Mucosa of rectum (tissue), 2 donors: Measurements from ENCODE around the gene RALGPS2.

Source experiments
- H3K27ac ChIP-seq, 2 donors: one replicate each; pipeline ENCODE4 v1.7.0; 2013; ENCODE audit warnings: inconsistent platforms in 2 of 2, low read depth in 2 of 2, low read length in 2 of 2
- H3K27me3 ChIP-seq, 2 donors: one replicate each; pipeline ENCODE4 v1.7.0; 2013; ENCODE audit warnings: low read length in 2 of 2; ENCODE audit not compliant: control insufficient read depth in 2 of 2, insufficient read depth in 2 of 2
- H3K36me3 ChIP-seq, 2 donors: one replicate each; pipeline ENCODE4 v1.7.0; 2013; ENCODE audit warnings: low read length in 2 of 2; ENCODE audit not compliant: control insufficient read depth in 2 of 2, insufficient read depth in 2 of 2
- H3K4me1 ChIP-seq, 2 donors: one replicate each; pipeline ENCODE4 v1.7.0; 2013; ENCODE audit warnings: low read length in 2 of 2, mild to moderate bottlenecking in 1 of 2; ENCODE audit not compliant: control insufficient read depth in 2 of 2, insufficient read depth in 2 of 2
- H3K4me3 ChIP-seq, 2 donors: one replicate each; pipeline ENCODE4 v1.7.0; 2013; ENCODE audit warnings: low read length in 2 of 2
- H3K9ac ChIP-seq, 2 donors: one replicate each; pipeline ENCODE4 v1.7.0; 2013; ENCODE audit warnings: low read length in 2 of 2, low read depth in 1 of 2, mild to moderate bottlenecking in 1 of 2
- H3K9me3 ChIP-seq, 2 donors: one replicate each; pipeline ENCODE4 v1.7.0; 2013; ENCODE audit warnings: low read length in 2 of 2; ENCODE audit not compliant: control insufficient read depth in 2 of 2
- donor health status: healthy.
- donor health status: Normal muscosa, but diverticular disease.

Gene RALGPS2

DNA sequence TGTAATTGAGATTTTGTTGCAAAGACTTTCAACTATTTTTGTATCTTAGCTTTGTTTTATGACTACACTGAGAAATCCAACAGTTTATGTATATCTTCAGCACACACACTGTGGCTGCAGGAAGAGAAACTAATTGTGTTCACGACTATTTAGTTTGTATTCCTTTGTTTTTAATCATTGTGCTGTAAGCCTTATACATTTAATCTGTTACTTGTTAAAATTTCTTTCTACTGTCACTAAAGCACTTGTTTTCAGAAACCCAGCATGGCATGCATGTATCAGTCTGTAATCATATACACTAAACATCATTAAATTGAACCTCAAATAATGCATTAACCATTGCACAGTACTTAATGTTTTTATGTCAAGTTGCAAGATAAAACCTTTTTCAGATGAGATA lies 145.2 kb downstream of the RALGPS2 start:
- Histone ChIP-seq H3K27ac (no peak overlapping the region), H3K4me3 (peak overlapping the region; percentile 56 to 65), H3K27me3 (no peaks in the 10 kb centered on the region), H3K4me1 (peaks cover 6 to 26% of the 10 kb centered on the region in 2 donors), H3K9me3 (no peaks in the 10 kb centered on the region), H3K36me3 (no peaks in the 10 kb centered on the region), H3K9ac (no peak overlapping the region)

DNA sequence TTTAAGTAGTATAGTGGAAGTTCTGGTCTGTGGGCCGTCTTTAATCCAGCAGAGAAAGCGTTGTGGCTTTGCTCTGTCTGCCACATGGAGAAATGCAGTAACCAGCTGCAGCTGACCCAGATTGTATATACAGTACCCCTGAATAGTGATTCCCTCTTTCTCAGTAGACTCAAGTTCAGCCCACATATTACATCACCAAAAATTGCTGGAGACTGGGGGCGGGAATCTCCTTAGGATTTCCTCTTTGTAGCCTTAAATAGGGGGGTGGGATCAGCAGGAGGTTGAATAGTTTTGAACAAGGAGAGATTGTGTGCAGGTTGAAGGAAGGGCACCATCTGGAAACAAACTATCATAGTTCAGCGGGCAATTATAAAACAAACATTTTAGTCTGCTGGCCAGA lies 145.9 kb downstream of the RALGPS2 start, which contains the start of gene ANGPTL1:
Gene ANGPTL1 (minus strand): TSS at position 134 of the 400 bp plus-strand sequence. CDS start 5,301 bp downstream, outside the sequence.
- H3K27ac ChIP-seq: peak within 1 kb of the TSS; percentile 19 to 56
- no peaks in the 10 kb centered on the region for H3K36me3 ChIP-seq
- H3K27me3 ChIP-seq: no peaks in the 10 kb centered on the region
- peaks cover 6 to 26% of the 10 kb centered on the region in 2 donors for H3K4me1 ChIP-seq
- no peaks in the 10 kb centered on the region for H3K9me3 ChIP-seq
- H3K9ac ChIP-seq: peak within 1 kb of the TSS; percentile 5 to 19
- peak within 1 kb of the TSS; percentile 56 to 65 for H3K4me3 ChIP-seq

DNA sequence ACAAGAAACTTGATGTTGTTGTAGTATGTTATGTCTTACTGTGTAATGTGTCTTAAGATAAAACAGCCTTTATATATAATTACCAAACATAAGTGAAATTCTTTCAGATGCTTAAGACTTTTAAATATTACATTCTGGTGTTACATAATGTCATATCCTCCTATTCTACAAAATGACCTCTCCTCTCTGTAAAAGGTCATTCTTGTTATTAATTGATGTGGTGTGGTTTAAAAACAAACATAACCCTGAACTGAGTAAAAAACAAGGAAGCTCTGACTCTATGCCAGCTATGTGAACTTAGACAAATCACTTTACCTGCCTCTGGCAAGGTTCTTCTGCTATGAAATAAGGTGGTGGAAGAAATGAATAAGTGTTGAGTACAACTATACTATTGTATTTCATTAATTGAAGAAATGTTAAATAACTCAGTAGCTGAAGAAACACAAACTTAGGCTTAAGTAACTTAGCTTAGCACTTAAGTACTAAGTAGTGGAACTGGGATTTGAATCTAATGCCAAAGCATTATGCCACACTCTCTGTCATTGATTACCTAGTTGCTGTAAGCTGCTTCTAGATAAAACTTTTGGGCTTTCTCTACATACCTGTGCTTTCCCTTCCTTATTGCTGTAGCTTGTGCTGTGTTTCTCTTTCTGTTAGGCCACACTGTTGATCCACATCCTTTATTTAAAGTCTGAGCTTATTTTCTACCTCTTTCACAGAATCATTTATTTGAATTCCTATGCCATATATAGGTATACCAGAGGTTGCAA lies 146.7 kb downstream of the RALGPS2 start:
- no peaks in the 10 kb centered on the region for H3K36me3 ChIP-seq
- no peak overlapping the region for H3K4me3 ChIP-seq
- H3K9me3 ChIP-seq: no peaks in the 10 kb centered on the region
- H3K27ac ChIP-seq: peak overlapping the region; percentile 19 to 44
- peak overlapping the region in 1 of 2 donors; percentile 5 for H3K9ac ChIP-seq
- no peaks in the 10 kb centered on the region for H3K27me3 ChIP-seq
- H3K4me1 ChIP-seq: peaks cover 6 to 26% of the 10 kb centered on the region in 2 donors

DNA sequence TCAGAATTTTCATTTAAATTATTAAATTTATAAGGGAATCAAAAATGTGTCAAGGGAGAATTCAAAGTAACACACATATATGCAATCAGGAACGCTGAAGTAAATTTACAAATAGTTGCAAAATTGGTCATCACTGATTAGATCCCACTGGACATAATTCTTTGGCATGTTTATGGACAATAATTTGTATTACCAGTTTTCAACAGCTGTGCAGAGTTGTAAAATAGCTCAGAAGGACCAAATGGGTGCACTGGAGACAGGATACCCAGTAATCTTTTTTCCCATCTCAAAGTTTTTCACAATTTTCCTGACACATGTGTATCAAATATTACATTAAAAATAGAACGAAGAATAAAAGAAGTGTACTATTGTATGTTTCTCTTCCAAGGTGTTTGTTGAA lies 149.9 kb downstream of the RALGPS2 start:
- H3K27ac ChIP-seq: no peak overlapping the region
- peaks cover 2 to 17% of the 10 kb centered on the region in 2 donors for H3K4me1 ChIP-seq
- H3K9ac ChIP-seq: no peak overlapping the region
- no peak overlapping the region for H3K4me3 ChIP-seq
- H3K9me3 ChIP-seq: no peaks in the 10 kb centered on the region
- no peaks in the 10 kb centered on the region for H3K27me3 ChIP-seq
- H3K36me3 ChIP-seq: no peaks in the 10 kb centered on the region

DNA sequence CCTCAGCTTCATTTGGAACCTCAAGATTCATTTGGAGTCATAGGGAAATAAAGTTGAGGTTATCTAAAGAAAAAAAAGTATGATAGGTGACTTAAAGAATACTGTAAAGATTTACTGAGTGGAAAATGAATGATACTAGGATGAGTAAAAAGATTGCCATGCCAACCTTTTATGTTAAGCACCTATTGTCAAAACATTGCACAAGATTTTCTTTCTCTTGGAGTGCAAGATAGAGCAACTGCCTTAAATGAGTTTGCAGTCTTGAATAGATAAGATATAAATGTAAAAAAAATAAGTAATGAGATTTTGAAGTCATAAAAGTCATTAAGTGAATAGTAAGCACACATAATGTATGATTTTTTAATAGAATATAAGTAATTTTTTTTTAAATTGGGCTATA lies 150.9 kb downstream of the RALGPS2 start:
- no peak overlapping the region for H3K4me3 ChIP-seq
- H3K9me3 ChIP-seq: no peaks in the 10 kb centered on the region
- H3K27me3 ChIP-seq: no peaks in the 10 kb centered on the region
- peaks cover 0 to under 1% of the 10 kb centered on the region in 2 donors for H3K36me3 ChIP-seq
- no peak overlapping the region for H3K9ac ChIP-seq
- no peak overlapping the region for H3K27ac ChIP-seq
- H3K4me1 ChIP-seq: peaks cover 2 to 15% of the 10 kb centered on the region in 2 donors

DNA sequence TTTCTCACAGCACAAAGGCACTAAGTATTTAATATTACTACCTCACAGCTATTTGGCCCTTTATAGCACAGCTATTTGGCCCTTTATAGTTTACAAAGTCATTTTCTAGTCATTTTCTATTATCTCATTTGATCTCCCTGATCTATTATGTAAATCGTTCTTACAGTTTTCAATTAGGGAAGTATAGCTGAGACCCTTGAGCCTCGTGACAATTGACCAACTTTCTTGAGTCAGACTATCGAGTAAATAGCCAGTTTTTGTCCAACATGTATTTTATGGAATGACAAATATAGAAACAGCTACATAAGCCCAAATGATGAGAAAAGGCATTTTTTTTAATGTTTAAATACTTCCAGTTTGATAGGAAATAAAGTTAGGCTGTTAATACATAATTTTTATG lies 152.9 kb downstream of the RALGPS2 start:
- Histone ChIP-seq H3K27ac (no peak overlapping the region), H3K9me3 (no peaks in the 10 kb centered on the region), H3K9ac (no peak overlapping the region), H3K4me3 (no peak overlapping the region), H3K36me3 (peaks cover 3 to 4% of the 10 kb centered on the region in 2 donors), H3K27me3 (no peaks in the 10 kb centered on the region), H3K4me1 (no peaks in the 10 kb centered on the region)

DNA sequence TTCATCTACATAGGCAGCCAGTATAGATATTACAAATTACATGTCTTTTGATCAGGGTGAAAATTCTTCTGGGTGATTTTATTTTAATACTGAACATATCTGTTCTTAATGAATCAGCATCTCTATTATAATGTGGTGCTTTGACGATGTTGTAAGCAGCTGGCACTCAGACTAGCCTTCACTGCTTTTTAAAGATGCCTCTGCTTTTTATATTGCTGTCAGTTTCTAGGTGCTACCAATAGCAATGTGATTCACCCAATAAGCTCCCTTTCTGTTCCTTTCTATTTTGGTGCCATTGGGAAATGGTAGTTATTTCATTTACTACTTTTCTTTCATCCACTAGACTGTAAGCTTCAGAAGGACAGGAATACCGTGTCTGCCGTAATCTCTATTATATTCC lies 156.9 kb downstream of the RALGPS2 start:
- H3K27me3 ChIP-seq: no peaks in the 10 kb centered on the region
- no peak overlapping the region for H3K27ac ChIP-seq
- no peaks in the 10 kb centered on the region for H3K9me3 ChIP-seq
- no peak overlapping the region for H3K9ac ChIP-seq
- no peaks in the 10 kb centered on the region for H3K4me1 ChIP-seq
- no peak overlapping the region for H3K4me3 ChIP-seq
- H3K36me3 ChIP-seq: peaks cover 6 to 7% of the 10 kb centered on the region in 2 donors

DNA sequence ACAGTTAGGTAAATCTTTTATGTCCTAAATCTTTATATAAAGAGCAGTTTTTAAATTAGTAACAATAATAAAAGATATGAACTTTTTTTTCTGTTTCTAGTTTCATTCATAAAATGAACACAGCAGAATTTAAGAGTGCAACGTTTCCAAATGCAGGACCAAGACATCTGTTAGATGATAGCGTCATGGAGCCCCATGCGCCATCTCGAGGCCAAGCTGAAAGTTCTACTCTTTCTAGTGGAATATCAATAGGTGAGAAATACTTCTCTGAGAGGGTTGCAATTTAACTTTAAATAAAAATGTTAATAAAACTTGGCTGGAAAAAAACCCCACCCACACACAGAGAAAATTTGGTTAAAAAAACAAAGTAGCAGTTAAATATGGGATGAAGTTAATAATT lies 160.8 kb downstream of the RALGPS2 start:
- Histone ChIP-seq H3K36me3 (peaks cover 6 to 16% of the 10 kb centered on the region in 2 donors), H3K9me3 (no peaks in the 10 kb centered on the region), H3K27ac (no peak overlapping the region), H3K4me1 (no peaks in the 10 kb centered on the region), H3K4me3 (no peak overlapping the region), H3K9ac (no peak overlapping the region), H3K27me3 (no peaks in the 10 kb centered on the region)

DNA sequence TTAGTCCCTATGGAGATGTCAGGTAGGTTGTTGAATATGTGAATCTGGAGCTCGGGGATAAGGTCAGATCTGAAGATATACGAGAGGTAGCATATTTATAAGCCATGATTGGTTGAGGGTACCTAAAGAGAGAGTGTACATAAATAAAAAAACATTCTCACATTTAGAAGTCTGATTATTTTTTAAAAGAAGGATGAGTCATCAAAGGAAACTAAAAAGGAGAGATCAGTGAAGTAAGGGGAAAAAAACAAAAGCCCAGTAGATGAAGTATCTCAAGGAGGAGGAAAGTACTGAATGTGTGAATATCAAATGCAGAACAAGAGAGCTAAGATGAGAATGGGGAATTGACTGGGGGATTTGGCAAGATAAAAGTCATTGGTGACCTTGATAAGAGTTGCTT lies 161.5 kb downstream of the RALGPS2 start:
- Histone ChIP-seq H3K9me3 (no peaks in the 10 kb centered on the region), H3K9ac (no peak overlapping the region), H3K27me3 (no peaks in the 10 kb centered on the region), H3K27ac (no peak overlapping the region), H3K4me1 (no peaks in the 10 kb centered on the region), H3K4me3 (no peak overlapping the region), H3K36me3 (peaks cover 3 to 13% of the 10 kb centered on the region in 2 donors)

DNA sequence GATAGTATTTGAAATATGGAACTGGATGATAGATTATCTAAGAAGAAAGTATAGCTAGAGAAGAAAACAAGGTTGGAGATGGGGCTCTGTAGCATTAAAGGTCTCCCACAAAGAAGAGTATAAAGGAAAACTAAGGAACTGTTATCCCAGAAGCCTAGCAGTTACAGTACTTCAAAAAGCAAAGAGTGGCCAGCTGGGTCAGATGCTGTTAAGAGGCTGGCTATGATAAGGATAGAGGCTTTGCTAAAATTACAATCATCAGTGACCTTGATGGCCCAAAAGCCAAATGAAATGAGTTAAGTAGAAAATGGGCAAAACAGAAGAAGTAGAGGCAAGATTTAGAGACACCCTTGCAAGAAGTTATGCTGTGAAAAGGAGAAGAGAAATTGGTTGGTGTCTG lies 170.9 kb downstream of the RALGPS2 start:
- no peaks in the 10 kb centered on the region for H3K9me3 ChIP-seq
- H3K4me3 ChIP-seq: no peak overlapping the region
- no peaks in the 10 kb centered on the region for H3K4me1 ChIP-seq
- H3K27ac ChIP-seq: no peak overlapping the region
- H3K9ac ChIP-seq: no peak overlapping the region
- H3K36me3 ChIP-seq: peaks cover 16% of the 10 kb centered on the region in 2 donors
- no peaks in the 10 kb centered on the region for H3K27me3 ChIP-seq
